ENCODE results near the gene ARHGEF26.

ARHGEF26 gene

DNA sequence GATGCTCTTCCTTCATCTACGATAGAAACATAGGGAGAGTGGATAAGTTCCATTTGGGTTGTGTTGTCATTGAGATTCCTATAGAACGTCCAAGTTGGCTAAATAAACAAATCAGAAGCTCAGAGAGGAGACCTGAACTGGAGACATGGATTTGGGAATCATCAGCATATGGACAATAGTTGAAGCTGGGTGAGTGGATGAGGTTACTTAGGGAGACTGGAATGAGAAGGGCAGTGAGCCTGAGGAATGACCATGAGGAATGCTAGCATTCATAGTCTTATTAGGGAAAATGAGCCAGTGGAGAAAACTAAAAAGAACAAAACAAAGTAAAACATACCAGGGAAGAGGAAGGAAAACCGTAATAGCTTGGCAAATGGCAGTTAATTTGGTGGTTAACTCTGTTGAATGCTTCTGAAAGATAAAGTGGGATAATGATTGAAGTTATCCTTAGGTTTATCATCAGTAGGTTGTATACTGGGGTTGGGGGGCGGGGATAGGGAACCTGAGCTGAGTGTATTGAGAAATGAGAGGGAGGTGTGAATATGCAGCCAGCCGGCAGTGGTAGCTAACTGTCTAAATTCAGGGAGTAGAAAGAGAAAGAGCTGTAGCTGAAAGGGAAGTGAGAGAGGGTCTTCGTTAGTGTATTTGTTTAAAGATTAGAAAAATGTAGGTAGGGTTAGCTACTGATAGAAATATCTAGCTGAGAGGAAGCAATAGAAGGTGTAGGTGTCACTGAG lies 74.6 kb downstream of the ARHGEF26 start:
- in situ Hi-C loops (cut with MboI; ENCODE audit: low sequenced_read_pairs), result no loop called here

GRCh38 chr3:154197751-154198150 lies 76.6 kb downstream of the ARHGEF26 start:
- in situ Hi-C loops (cut with MboI; ENCODE audit: low sequenced_read_pairs), result no loop called here

DNA sequence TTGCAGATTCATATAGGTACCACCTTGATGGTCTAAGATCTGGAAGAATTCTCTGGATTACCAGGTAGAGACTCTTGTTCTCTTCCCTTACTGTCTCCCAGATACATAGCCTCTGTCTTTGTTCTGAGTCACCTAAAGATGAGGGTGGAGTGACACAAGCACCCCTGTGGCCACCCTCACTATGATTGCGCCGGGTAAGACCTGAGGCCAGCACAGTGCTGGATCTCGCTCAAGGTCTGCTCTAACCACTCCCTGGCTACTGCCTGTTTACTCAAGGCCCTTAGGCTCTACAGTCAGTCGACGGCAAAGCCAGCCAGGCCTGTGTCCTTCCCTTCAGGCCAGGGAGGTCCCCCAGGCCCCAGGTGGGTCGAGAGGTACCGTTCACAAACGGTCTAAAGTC lies 88.3 kb downstream of the ARHGEF26 start:
- in situ Hi-C loops (cut with MboI; ENCODE audit: low sequenced_read_pairs), result no loop called here

DNA sequence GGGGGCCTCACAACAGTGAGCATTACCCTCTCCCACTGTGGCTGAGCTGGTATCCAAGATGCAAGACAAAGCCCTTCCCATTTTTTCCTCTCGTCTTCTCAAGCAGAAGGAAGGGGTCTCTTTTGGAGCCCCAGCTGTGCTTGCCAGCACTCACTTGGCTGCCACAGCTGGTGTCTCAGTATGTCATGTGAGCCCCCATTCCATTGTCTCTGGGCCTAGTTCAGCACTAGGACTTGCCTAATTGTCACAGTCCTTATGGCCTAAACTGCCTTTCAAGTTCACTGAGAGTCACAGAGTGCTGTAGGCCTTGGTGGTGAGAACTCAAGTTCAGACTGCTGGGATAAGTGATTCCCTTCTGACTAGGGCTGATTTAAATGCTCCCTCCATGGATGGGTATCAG lies 89.8 kb downstream of the ARHGEF26 start:
- in situ Hi-C loops (cut with MboI; ENCODE audit: low sequenced_read_pairs), result no loop called here

GRCh38 chr3:154214306-154214705 lies 93.1 kb downstream of the ARHGEF26 start:
- in situ Hi-C loops (cut with MboI; ENCODE audit: low sequenced_read_pairs), result no loop called here

- in situ Hi-C loops (cut with MboI; ENCODE audit: low sequenced_read_pairs), result no loop called here
Measured at GRCh38 chr3:154217671-154218070, 96.5 kb downstream of the ARHGEF26 start.

- in situ Hi-C loops (cut with MboI; ENCODE audit: low sequenced_read_pairs), result no loop called here
Measured at GRCh38 chr3:154218728-154219127, 97.5 kb downstream of the ARHGEF26 start.

GRCh38 chr3:154220462-154220861 lies 99.3 kb downstream of the ARHGEF26 start:
- in situ Hi-C loops (cut with MboI; ENCODE audit: low sequenced_read_pairs), result no loop called here

DNA sequence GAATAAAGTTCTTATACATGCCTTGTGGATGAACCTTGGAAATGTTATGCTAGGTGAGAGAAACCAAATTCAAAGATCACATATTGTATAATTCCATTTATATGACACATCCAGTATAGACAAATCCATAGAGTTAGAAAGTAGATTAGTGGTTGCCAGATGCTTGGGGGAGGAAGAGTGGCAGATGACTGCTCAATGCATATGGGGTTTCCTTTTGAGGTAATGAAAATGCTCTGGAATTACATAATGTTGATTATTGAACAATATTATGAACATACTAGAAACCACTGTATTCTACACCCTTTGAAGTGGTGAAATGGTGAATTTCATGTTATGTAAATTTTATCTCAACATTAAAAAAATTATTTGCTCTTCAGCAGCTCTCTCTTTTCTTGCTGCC lies 102.3 kb downstream of the ARHGEF26 start:
- in situ Hi-C loops (cut with MboI; ENCODE audit: low sequenced_read_pairs), result no loop called here

DNA sequence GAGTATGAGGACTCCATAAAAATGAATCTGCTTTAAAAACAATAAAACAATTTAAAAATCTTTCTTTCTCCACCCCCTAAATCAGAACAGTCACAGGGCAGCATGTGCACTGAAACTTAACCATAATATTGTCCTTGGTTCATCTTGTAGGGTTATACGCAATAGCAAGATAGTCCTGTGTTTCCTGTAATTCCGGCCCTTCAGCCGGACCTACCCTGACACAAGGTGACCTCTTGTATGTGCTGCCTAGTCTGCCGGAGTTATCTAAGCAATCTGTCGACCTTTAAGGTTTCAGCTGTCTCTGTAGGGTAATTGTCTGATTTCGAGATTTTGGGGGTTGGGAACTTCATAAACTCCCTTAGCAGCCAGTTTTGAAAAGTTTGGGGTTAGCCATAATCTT lies 103.2 kb downstream of the ARHGEF26 start:
- in situ Hi-C loops (cut with MboI; ENCODE audit: low sequenced_read_pairs), result no loop called here

- in situ Hi-C loops (cut with MboI; ENCODE audit: low sequenced_read_pairs), result no loop called here
Measured at GRCh38 chr3:154224866-154225265, 103.7 kb downstream of the ARHGEF26 start.

DNA sequence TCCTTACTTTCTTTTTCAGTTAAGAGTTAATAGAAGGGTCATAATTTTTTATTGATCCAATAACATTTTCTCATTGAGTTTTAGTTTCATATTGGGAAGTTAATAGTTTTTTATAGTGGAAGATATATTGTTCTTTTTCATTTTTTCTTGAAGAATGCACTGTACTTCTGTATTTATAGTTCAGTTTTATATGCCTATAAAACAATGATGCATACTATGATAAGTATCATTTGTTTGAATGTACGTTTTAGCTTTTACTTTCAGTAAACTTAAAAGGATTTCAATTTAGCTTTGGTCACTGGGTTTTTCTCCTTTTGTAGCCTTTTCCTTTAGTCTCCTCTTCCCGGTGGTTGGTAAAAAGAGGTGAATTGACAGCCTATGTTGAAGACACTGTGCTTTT lies 104.3 kb downstream of the ARHGEF26 start:
- in situ Hi-C loops (cut with MboI; ENCODE audit: low sequenced_read_pairs), result no loop called here

- in situ Hi-C loops (cut with MboI; ENCODE audit: low sequenced_read_pairs), result no loop called here
Measured at GRCh38 chr3:154227531-154227930, 106.3 kb downstream of the ARHGEF26 start.

GRCh38 chr3:154228561-154229216 lies 107.5 kb downstream of the ARHGEF26 start:
- in situ Hi-C loops (cut with MboI; ENCODE audit: low sequenced_read_pairs), result no loop called here

DNA sequence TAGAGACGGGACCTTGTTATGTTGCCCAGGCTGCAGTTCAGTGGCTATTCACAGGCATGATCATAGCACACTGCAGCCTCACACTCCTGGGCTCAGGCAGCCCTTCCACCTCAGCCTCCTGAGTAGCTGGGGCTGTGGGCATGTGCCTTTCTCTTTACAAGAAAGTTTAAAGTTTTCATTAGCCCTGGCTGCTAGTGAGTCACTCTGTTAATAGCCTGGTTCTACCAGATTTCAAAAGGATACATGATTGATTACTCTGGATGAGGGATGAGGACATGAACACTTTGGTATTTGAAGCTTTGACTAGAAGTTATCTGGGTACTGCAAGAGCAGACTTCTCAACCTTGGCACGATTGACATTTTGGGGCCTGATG lies 108.0 kb downstream of the ARHGEF26 start:
- in situ Hi-C loops (cut with MboI; ENCODE audit: low sequenced_read_pairs), result no loop called here

DNA sequence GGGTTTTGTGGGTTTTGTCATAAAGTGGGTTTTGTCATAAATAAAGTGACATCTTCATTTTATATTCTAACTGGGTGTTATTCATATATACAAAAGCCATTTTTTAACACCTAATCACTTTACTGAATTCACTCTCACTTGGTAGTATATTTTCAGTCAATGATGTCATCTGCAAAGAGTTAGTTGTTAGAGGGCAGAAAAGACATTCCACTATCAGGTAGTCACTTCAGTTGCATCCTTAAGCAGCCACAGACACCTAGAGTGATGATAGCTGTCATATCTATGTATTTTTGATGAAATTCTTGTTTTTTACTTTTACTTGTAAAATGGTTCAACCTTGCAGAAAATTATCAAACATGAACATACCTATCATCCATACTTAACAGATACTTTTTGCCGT lies 114.1 kb downstream of the ARHGEF26 start:
- in situ Hi-C loops (cut with MboI; ENCODE audit: low sequenced_read_pairs), result no loop called here

DNA sequence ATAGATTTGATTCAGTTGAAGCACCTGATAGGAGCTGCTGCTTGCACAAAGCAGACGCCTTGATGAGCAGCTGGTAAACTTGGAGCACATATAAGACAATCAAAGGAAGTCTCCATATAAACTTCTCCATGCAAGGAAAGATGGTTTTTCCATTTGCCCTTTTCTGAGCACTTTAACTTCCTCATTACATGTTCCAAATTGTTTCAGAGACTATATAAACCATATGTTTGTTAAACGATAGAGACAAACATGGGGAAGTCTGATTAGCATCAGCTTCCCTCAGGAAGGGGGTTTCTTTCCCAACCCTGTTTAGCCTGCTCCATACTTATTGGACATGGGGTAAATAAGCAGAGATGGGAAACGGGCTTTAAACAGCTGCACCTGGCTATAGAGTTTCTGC lies 115.1 kb downstream of the ARHGEF26 start:
- in situ Hi-C loops (cut with MboI; ENCODE audit: low sequenced_read_pairs), result no loop called here

- in situ Hi-C loops (cut with MboI; ENCODE audit: low sequenced_read_pairs), result no loop called here
Measured at GRCh38 chr3:154240235-154240634, 119.0 kb downstream of the ARHGEF26 start.

GRCh38 chr3:154241496-154241895 lies 120.3 kb downstream of the ARHGEF26 start:
- in situ Hi-C loops (cut with MboI; ENCODE audit: low sequenced_read_pairs), result no loop called here

- in situ Hi-C loops (cut with MboI; ENCODE audit: low sequenced_read_pairs), result no loop called here
Measured at GRCh38 chr3:154242766-154243165, 121.6 kb downstream of the ARHGEF26 start.

DNA sequence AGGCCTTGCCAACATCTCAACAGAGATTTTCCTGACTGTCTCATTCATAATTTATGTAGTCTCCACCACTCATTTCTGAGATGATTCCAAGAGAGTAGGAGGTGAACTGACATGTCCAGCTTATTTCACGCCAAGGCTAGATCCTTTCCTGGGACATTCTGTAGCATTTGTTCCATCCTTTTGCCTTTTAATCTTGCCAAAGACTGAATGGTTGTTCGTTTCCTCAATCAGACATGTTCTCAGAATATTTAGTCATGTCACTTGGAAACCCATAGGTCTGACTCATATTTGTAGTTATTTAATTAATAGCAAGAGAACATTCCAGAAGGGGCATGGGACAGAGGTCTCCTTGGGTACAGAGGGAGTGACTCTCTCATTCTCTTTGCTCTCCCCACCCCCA lies 122.2 kb downstream of the ARHGEF26 start:
- in situ Hi-C loops (cut with MboI; ENCODE audit: low sequenced_read_pairs), result no loop called here

DNA sequence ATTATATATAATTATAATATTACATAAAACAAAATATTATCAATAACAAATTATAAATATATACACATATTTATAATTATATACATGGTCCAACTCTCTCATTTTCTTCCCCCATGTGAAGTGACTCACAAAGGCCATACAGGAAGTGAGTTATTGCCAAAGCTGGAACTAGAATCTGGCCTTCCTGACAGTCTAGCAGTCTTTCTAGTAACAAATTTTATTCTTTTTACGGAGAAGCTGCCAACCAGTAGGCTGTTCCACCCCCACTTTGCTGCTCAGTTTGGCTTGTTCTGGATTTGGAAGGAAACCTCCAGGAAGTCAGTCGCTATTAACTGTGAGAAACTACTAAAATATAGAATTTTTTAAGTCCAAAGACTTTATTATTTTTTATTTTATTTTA lies 123.5 kb downstream of the ARHGEF26 start:
- in situ Hi-C loops (cut with MboI; ENCODE audit: low sequenced_read_pairs), result no loop called here

All from HL-60/S4 (cell line).